22Rv1 (cell line): ENCODE results near the gene TDRD1.

Experiments used
- CTCF ChIP-seq: fragments of 450-650 bp; IDR thresholded peaks from 2 replicates; pipeline ENCODE4 v1.5.1; 2017; ENCODE audit warnings: mild to moderate bottlenecking
- ZFX ChIP-seq: fragments of 450-650 bp; IDR thresholded peaks from 2 replicates; pipeline ENCODE4 v1.6.1; 2017; ENCODE audit warnings: antibody characterized with exemption, borderline replicate concordance

- TF ChIP-seq CTCF (no peak), ZFX (no peak)
Observed at GRCh38 chr10:114163062-114163461, 16.1 kb upstream of the TDRD1 start.
